NCI-H128 (cell line): Measurements from ENCODE around the gene RPA3.
A peak's percentile ranks its signal among the peaks of the same experiment; 100 is the strongest.

ENCODE experiments used
- DNase-seq: peaks from one replicate; lab custom pipeline; 2025; ENCODE audit not compliant: unreplicated experiment; lab: John Stamatoyannopoulos, UW

The RPA3 gene

GRCh38 chr7:7732621-7733281, 14.3 kb upstream of the RPA3 start:
- DNase-seq, result no peak

DNA sequence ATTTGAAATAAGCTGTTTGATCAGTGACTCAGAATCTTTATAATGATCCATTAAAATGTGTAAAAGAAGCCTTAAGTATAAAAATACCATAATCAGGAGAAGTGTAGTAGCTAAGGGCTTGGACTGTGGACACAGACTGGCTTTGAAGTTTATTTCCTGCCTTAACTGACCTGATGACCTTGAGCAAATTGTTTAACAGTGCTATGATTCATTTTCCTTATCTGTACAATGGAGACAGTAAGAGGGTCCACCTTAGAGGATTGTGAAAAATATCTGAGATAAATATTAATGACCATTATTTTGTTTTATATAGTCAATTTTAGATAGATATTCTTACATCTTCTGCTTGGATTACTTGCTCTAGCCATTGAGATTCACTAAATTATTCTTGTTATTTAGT, 13.3 kb upstream of the RPA3 start:
- DNase-seq, result no peak

DNA sequence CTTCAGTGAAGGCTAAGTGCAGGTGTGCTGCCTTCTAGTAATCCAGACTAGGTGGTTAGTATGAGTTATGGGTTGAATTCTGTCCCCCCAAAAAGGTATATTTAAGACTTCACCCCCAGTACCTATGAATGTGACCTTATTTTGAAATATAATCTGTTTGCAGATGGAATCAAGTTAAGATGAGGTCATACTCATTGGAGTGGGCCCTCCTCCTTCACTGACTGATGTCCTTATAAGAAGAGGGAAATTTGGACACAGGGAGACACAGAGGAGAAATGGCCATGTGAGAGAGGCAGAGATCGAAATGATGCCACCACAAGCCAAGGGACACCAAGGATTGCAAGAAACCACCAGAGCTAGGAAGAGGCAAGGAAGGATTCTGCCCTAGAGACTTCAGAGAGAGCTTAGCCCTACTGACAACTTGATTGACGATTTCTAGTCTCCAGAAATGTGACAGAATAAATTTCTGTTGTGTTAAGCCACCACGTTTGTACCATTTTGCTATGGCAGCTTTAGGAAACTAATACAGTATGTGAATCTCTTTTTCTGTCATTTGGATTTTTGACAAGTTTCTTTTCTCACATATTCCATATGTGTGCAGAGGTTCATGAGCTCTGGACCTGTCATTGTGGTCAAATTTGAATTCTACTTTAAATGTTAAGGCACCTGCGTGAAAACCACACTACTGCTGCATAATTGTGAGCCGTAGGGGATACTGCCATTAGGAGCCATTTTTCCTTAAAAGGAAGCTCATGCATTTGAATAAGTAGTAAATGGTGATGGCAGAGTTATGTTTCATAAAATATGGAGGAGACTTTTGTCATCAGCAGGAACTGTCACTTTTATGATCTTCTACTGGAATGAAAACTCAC, 2.6 kb upstream of the RPA3 start:
- DNase-seq, result no peak

GRCh38 chr7:7720193-7720592, 1.8 kb upstream of the RPA3 start:
- no peak for DNase-seq

DNA sequence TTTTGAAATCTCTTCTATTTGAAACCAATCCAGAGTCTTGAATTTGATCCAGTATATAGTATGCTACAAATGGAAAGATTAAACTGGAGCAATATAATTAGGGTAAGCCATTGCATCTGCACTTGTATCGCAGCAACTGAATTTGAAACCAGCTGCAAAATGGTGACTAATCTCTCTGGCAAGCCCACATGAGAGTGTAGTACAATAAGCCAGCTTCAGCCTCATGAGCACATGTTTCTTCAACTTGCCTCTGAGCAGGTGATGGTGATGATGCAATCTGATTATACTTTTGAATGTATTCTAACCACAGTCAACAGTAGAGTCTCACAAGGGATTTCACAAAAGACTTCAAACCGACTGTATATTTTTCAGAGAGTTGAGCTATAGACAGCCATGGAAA, 829 bp upstream of the RPA3 start:
- DNase-seq, result peak; percentile 73

DNA sequence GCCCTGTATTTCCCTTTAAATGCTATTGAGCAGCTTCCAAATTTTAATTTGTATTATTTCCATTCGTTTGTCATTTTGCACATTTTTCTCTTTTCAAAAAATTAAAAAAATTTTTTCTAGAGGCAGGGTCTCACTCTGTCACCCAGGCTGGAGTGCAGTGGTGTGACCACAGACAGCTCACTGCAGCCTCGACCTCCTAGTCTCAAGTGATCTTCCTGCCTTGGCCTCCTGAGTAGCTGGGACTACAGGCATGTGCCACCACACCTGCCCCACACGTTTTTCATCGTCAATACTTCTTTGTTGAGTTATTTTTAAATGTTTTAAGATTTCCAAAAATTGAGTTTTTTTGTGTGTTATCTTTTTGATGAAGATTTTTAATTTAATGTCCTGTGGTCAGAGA, 4.7 kb downstream of the RPA3 start:
- DNase-seq, result no peak

- no peak for DNase-seq
These were observed 7.9 kb downstream of the RPA3 start for GRCh38 chr7:7710469-7710868.

DNA sequence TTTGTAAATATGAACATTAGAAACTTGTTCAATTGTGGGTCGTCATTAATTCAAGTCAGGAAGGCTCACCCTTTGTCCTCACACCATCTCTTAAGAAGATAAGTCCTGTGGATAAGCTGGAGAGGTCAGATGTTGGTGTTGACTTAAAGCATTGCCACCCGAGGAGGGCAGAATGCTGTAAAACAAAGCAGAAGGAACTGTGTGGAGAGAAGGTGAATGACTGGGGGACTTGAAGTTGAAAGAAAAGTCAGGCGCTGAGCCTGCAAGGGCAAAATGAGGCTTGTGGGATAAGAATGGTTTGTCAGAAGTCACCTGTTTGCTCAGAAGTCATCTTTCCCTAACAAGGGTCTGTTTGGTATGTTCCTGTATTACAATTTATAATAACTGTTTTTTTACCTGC, 9.1 kb downstream of the RPA3 start:
- no peak for DNase-seq

DNA sequence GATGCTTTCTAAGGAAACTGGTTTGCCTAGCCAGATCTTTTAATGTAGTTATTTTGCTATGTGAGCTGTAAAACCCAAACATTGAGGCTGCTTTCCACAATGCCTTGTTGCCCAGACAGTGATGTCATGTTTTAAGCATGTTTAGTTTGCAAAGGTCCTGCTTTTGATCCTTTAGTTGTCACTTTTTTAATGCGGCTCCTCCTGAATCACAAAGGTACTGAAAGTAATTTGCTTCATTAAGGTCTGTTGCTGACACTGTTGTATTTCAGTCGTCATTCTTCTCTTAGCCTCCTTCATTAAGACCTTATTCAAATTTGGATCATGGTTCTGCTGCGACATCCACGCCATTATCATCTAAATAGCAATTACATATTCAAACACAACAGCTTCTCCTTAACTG, 10.6 kb downstream of the RPA3 start:
- DNase-seq, result no peak

GRCh38 chr7:7707246-7707645, 11.2 kb downstream of the RPA3 start:
- no peak for DNase-seq

- DNase-seq, result no peak
These were observed 11.7 kb downstream of the RPA3 start for GRCh38 chr7:7706556-7707172.

- DNase-seq, result no peak
These were observed 12.3 kb downstream of the RPA3 start for GRCh38 chr7:7706101-7706511.

DNA sequence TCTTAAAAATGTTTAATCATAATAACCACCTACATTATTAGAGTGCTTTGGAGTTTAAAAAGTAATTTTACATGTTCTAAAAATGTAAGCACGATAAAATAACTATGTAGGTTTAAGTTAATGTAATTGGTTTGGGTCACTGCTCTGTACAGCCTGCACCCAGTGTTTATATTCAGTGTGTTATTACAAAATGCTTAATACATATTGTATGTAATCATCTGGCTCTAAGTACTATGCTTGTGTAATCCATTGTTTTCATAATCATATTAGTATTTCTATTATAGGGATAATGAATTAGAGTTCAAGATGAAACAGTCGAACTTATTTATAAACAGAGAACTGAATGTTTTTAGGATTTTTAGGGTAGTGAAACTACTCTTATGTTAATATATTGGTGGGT, 13.1 kb downstream of the RPA3 start:
- DNase-seq, result no peak

DNA sequence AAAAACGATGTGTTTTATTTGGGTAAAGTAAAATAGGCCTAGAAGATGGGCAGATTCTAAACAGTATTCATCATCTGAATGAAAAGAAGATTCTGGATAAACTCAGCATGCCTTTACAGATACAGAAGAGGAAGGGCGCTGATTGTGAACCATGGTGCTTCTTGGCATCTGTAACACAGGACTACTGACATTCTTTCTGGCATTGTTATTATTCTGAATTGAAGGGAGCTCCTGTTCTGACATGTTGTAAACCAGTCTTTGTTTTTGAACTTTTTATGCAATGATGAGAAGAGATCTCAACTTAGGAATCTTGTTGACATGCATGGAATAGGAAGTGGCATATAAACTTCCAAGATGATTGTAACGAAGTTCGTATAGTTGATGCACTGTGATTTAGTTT, 13.5 kb downstream of the RPA3 start:
- no peak for DNase-seq

DNA sequence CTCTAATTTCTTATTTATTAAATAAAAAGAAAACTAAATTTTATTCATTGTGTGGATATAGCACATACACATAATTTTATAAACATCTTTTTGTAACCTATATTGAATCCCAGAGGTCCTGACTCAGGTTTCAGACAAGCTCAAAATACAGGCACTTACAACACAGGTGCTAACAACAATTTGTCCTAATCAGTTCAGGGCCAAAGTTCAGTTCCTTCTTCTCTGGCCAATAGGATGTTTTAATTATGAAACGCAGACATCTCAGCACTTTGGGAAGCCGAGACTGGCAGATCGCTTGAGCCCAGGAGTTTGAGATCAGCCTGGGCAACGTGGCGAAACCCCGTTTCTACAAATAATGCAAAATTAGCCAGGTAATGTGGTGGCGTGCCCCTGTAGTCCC, 15.0 kb downstream of the RPA3 start:
- no peak for DNase-seq

DNA sequence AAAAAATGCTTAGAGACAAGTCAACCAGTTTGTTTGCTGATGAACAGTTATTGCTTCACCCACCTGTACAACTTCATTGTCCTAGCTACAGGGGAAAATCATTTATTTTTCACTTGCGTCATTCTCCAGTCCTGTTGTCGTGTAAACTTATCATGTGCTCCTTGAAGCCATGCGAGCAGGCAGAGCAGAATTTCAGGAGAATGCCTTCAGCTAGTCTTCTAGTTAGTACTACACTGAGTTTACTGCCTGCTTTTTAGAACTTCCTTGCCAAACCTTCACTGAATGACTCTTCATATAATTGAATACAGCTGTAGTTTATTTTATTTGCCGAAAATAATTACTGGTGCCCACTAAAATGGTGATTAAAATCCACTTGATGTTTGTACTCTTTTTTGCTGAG, 15.6 kb downstream of the RPA3 start:
- no peak for DNase-seq

- no peak for DNase-seq
These were observed 16.9 kb downstream of the RPA3 start for GRCh38 chr7:7701527-7701926.

DNA sequence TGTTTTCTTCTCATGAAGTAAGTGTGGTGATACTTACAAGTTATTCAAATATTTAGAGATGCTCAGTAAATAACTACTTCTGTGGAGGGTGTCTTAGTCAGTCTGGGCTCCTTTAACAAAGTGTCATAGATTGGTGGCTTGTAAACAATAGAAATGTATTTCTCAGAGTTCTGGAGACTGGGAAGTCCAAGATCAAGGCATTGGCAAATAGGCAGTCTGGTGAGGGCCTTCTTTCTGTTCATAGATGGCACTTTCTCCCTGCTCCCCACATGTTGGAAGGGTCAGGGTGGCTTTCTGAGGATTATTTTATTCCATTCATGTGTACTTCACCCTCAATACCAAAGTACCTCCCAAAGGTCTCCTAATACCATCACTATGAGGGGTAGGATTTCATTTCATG, 18.4 kb downstream of the RPA3 start:
- DNase-seq, result no peak

DNA sequence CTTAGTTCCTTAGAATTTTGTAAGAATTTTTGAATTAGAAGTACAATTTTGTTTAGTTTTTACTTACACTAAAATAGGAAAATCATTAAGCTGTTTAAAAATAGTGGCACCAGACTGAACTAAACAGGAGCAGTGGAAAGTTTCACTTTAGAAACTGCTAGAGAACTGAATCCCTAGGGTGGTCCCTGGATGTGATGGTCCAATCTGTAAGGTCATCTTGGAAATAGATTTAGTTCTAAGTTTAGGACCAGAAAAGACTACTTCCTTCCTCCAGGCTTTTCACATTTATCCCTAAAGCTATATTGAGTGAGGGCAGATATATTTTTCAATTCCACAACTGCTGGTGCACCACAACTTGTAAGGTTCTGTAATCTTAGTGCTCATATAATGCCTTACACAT, 19.0 kb downstream of the RPA3 start:
- no peak for DNase-seq

DNA sequence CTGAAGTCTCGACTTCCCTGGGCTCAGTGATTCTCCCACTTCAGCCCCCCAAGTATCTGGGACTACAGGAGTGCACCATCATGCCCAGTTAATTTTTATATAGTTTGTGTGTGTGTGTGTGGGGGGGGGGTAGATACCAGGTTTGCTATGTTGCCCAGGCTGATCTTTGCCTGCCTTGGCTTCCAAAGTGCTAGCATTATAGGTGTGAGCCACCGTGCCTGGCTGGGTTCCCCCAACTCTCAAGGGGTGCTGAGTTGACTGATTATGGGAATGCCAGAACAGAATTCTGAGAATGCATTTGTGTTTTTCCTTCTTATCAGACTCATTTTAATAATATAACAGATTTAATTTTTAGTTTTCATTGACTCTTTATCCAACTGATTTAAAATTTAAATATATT, 19.5 kb downstream of the RPA3 start:
- DNase-seq, result no peak

- DNase-seq, result no peak
These were observed 21.8 kb downstream of the RPA3 start for GRCh38 chr7:7696458-7697119.
